ENCODE measurements around the gene FBP2.

FBP2 gene

DNA sequence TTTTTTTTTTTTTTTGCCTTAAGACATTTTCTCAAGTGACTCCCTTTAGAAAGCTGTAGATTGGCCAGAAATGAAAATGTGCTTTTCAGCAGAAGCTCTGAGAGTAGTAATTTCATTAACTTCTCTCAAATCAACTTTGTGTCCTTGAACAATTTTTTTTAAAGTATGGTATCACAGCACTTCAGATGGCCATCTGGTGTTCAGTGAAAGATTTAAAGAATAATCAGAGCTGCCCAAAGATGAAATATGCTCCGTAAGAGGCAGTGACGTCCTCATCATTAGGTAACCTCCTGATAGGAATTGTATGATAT lies 81.7 kb downstream of the FBP2 start:
- H4K20me1 ChIP-seq (ENCODE audit: control insufficient read depth, insufficient read depth, low read depth, low read length) = no peaks in the 10 kb centered on the region
- peaks cover 3% of the 10 kb centered on the region for H3F3A ChIP-seq (ENCODE audit: control insufficient read depth, insufficient read depth)
- peak overlapping the region; percentile 23; the same call in 1 of the 2 replicates for H3K27ac ChIP-seq (ENCODE audit: low read depth, low read length)
- H3K4me2 ChIP-seq (ENCODE audit: low read length) = peak overlapping the region; percentile 31; the same call in 1 of the 2 replicates
- no peaks in the 10 kb centered on the region for H3K79me2 ChIP-seq (ENCODE audit: control insufficient read depth, low read length)
- H3K9me2 ChIP-seq (replicated peaks; ENCODE audit: control insufficient read depth, low read length) = no peaks in the 10 kb centered on the region
- H3K4me3 ChIP-seq (ENCODE audit: low read length) = no peak overlapping the region
- H3K9me3 ChIP-seq (ENCODE audit: control insufficient read depth, insufficient read depth, low read length) = no peaks in the 10 kb centered on the region
- TF ChIP-seq, protein P1, sequence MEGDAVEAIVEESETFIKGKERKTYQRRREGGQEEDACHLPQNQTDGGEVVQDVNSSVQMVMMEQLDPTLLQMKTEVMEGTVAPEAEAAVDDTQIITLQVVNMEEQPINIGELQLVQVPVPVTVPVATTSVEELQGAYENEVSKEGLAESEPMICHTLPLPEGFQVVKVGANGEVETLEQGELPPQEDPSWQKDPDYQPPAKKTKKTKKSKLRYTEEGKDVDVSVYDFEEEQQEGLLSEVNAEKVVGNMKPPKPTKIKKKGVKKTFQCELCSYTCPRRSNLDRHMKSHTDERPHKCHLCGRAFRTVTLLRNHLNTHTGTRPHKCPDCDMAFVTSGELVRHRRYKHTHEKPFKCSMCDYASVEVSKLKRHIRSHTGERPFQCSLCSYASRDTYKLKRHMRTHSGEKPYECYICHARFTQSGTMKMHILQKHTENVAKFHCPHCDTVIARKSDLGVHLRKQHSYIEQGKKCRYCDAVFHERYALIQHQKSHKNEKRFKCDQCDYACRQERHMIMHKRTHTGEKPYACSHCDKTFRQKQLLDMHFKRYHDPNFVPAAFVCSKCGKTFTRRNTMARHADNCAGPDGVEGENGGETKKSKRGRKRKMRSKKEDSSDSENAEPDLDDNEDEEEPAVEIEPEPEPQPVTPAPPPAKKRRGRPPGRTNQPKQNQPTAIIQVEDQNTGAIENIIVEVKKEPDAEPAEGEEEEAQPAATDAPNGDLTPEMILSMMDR (IDR thresholded peaks at IDR 0.05; ENCODE audit: low read depth, low read length, poor library complexity, severe bottlenecking) = no peak
- TF ChIP-seq EZH2phosphoT487 (IDR thresholded peaks at IDR 0.05; ENCODE audit: borderline replicate concordance, low read length) = no peak
- H3K36me3 ChIP-seq (ENCODE audit: control insufficient read depth, low read length) = no peaks in the 10 kb centered on the region
- peaks cover 50% of the 10 kb centered on the region for H3K4me1 ChIP-seq (ENCODE audit: control insufficient read depth, low read length)
- no peaks in the 10 kb centered on the region; the same call in 1 of the 2 replicates for H3K27me3 ChIP-seq (ENCODE audit: control insufficient read depth, low read length)

DNA sequence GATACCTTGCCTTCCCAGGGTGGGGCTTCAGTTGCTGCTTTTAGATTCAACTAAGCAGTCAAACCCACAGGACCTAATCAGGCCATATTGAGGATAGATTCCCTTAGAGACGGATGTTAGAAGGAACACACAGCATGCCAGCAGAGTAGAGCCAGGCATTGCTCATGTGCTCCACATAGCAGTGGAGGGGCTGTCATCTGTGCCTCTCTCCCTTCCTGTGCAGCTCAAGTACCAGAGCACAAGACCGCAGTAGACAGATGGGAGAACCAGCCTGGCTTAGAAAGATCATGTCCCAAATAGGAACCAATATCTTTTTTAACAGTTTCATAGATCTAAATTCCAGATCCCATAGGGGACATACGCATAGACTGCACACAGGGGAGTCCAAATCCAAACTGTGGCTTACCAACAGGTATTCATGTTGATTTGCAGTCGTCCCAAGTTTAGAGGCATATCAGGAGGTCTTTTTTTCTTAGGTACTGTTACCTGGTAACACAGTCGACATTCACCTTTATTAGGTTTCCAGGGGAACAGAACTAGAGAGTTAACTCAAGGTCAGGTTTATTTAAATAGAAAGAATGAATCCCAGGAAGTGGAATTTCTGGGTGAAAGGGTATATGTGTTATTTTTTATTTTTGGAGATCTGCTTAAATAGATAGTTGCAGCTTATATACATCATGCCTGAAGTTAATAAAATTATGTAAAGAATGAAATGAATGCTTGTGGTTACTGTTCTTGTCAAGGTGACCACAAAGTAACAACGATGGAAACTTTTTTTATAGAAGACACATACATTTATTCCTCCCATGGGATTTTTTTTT lies 82.3 kb downstream of the FBP2 start:
- Histone ChIP-seq H3K4me2 (ENCODE audit: low read length) (peak overlapping the region; percentile 31), H3F3A (ENCODE audit: control insufficient read depth, insufficient read depth) (peaks cover 4% of the 10 kb centered on the region), H3K4me3 (ENCODE audit: low read length) (no peak overlapping the region), H3K9me2 (replicated peaks; ENCODE audit: control insufficient read depth, low read length) (no peaks in the 10 kb centered on the region), H3K36me3 (ENCODE audit: control insufficient read depth, low read length) (no peaks in the 10 kb centered on the region), H3K9me3 (ENCODE audit: control insufficient read depth, insufficient read depth, low read length) (no peaks in the 10 kb centered on the region), H4K20me1 (ENCODE audit: control insufficient read depth, insufficient read depth, low read depth, low read length) (no peaks in the 10 kb centered on the region), H3K4me1 (ENCODE audit: control insufficient read depth, low read length) (peaks cover 53% of the 10 kb centered on the region), H3K79me2 (ENCODE audit: control insufficient read depth, low read length) (no peaks in the 10 kb centered on the region), H3K27ac (ENCODE audit: low read depth, low read length) (peak overlapping the region; percentile 23; the same call in 1 of the 2 replicates), H3K27me3 (ENCODE audit: control insufficient read depth, low read length) (no peaks in the 10 kb centered on the region; the same call in 1 of the 2 replicates)
- no peak for TF ChIP-seq EZH2phosphoT487 (IDR thresholded peaks at IDR 0.05; ENCODE audit: borderline replicate concordance, low read length)
- TF ChIP-seq, protein P1 (IDR thresholded peaks at IDR 0.05; ENCODE audit: low read depth, low read length, poor library complexity, severe bottlenecking) = no peak

All from DOHH2 (cell line).